K562 (cell line): ENCODE results near the gene ZDHHC5. TPM values are rescaled to one million over a fixed set of nuclear protein-coding genes. Genes with fewer than 3 reads are reported as not detected.

ENCODE experiments used
- DMBX1 ChIP-seq: fragments of 250-450 bp; sonication (Bioruptor Pico); IDR thresholded peaks from 2 replicates; pipeline ENCODE4 v1.8.0; 2022; ENCODE audit warnings: inconsistent platforms, mild to moderate bottlenecking, moderate library complexity, borderline replicate concordance
- ETV5 ChIP-seq: sonication (generic); formaldehyde crosslinking; IDR thresholded peaks from 2 replicates; pipeline ENCODE4 v1.4.0; 2020; ENCODE audit warnings: low read depth, mild to moderate bottlenecking, missing genetic modification reagents
- HSF4 ChIP-seq: fragments of 250-450 bp; sonication (Bioruptor Pico); IDR thresholded peaks from 2 replicates; pipeline ENCODE4 v2.1.2; 2022; ENCODE audit warnings: mild to moderate bottlenecking, moderate library complexity, borderline replicate concordance
- NCOA4 ChIP-seq: fragments of 450-650 bp; IDR thresholded peaks from 2 replicates; pipeline ENCODE4 v1.6.1; 2018; ENCODE audit warnings: mild to moderate bottlenecking; ENCODE audit not compliant: partially characterized antibody
- NEUROD1 ChIP-seq: fragments of 150-350 bp; IDR thresholded peaks from 2 replicates; pipeline ENCODE4 v1.6.1; 2014; ENCODE audit warnings: borderline replicate concordance, low read length, low read depth; ENCODE audit not compliant: partially characterized antibody
- NR2F6 ChIP-seq: fragments of 450-650 bp; formaldehyde crosslinking; IDR thresholded peaks from 2 replicates; pipeline ENCODE4 v1.4.0; 2020; ENCODE audit warnings: mild to moderate bottlenecking
- POLR2B ChIP-seq: fragments of 450-650 bp; IDR thresholded peaks from 2 replicates; pipeline ENCODE4 v1.6.1; 2018; ENCODE audit warnings: low read depth; ENCODE audit not compliant: partially characterized antibody
- RB1 ChIP-seq: fragments of 450-650 bp; IDR thresholded peaks from 2 replicates; pipeline ENCODE4 v1.6.1; 2017; ENCODE audit warnings: low read depth, mild to moderate bottlenecking
- SIRT6 ChIP-seq: IDR thresholded peaks from one replicate; pipeline ENCODE4 v1.6.1; 2012; ENCODE audit warnings: low read depth, mild to moderate bottlenecking, control low read depth, inconsistent platforms, low read length, moderate library complexity
- TAL1 ChIP-seq: fragments of 450-650 bp; IDR thresholded peaks from 2 replicates; pipeline ENCODE4 v1.6.1; 2016; ENCODE audit warnings: mild to moderate bottlenecking
- TFAM ChIP-seq: fragments of 250-450 bp; sonication (Bioruptor Pico); conservative IDR thresholded peaks from 2 replicates; pipeline ENCODE4 v1.5.0; 2021; ENCODE audit warnings: mild to moderate bottlenecking, moderate library complexity
- ZBTB8A ChIP-seq: fragments of 450-650 bp; IDR thresholded peaks from 2 replicates; pipeline ENCODE4 v1.6.1; 2018; ENCODE audit warnings: mild to moderate bottlenecking, moderate library complexity; ENCODE audit not compliant: partially characterized antibody
- ZFP30 ChIP-seq: fragments of 250-450 bp; sonication (Bioruptor Pico); IDR thresholded peaks from 2 replicates; pipeline ENCODE4 v1.8.0; 2022; ENCODE audit warnings: moderate library complexity, mild to moderate bottlenecking, inconsistent platforms, borderline replicate concordance
- ZNF217 ChIP-seq: sonication (generic); formaldehyde crosslinking; IDR thresholded peaks from 2 replicates; pipeline ENCODE4 v1.8.0; 2022; ENCODE audit warnings: mild to moderate bottlenecking, missing genetic modification reagents
- polyA plus RNA-seq, 8 experiments: library from polyadenylated mRNA; depleted of rRNA in 4 of 8; stranded (reverse) in 5 of 8; unstranded in 3 of 8; fragments of >200 nt; fragmentation: Nextera tagmentation in 2 of 8; fragmentation: Illumina TruSeq in 1 of 8; extraction: Ambion mirVana in 2 of 8; extraction: Trizol in 1 of 8; gene quantifications; 2 replicates each; pipeline versions ENCODE4 v1.2.1 to v1.2.3, GENCODE V29; 2011 to 2014; ENCODE audit warnings: inconsistent platforms in 1 of 8, missing spikeins in 1 of 8
- total RNA-seq, 7 experiments: library from RNA; depleted of rRNA in 6 of 7; stranded (reverse); fragments of >200 nt in 6 of 7; fragmentation: Illumina TruSeq in 2 of 7; extraction: Trizol in 2 of 7; gene quantifications; 2 replicates each; pipeline versions ENCODE4 v1.2.1 to v1.2.3, GENCODE V29; 2011 to 2021; ENCODE audit warnings: low replicate concordance in 1 of 7
- TF ChIP-seq, protein P1 (sequence below): fragments of 450-650 bp; IDR thresholded peaks from 2 replicates; pipeline ENCODE4 v1.6.1; 2016; ENCODE audit warnings: borderline replicate concordance
- TF ChIP-seq, protein P2 (sequence below): fragments of 450-650 bp; IDR thresholded peaks from 2 replicates; pipeline ENCODE4 v1.6.1; 2017; ENCODE audit warnings: mild to moderate bottlenecking, moderate library complexity
- TF ChIP-seq, protein P3 (sequence below): sonication (generic); formaldehyde crosslinking; IDR thresholded peaks from 2 replicates; pipeline ENCODE4 v1.8.0; 2022; ENCODE audit warnings: missing genetic modification reagents, mild to moderate bottlenecking, borderline replicate concordance
- TF ChIP-seq, protein P4 (sequence below): sonication (generic); formaldehyde crosslinking; IDR thresholded peaks from 2 replicates; pipeline ENCODE4 v1.8.1; 2023; ENCODE audit warnings: mild to moderate bottlenecking, missing genetic modification reagents, moderate library complexity
- TF ChIP-seq, protein P5 (sequence below): fragments of 250-450 bp; sonication (Bioruptor Pico); IDR thresholded peaks from 2 replicates; pipeline ENCODE4 v1.5.0; 2022; ENCODE audit warnings: mild to moderate bottlenecking

The ZDHHC5 gene
- total and polyA plus RNA-seq, 9 of the 15 experiments (the other 6 are each of a cell fraction or from before 2014, with no cell fraction given): 3.8 to 64.2 (median 35.9) TPM

DNA sequence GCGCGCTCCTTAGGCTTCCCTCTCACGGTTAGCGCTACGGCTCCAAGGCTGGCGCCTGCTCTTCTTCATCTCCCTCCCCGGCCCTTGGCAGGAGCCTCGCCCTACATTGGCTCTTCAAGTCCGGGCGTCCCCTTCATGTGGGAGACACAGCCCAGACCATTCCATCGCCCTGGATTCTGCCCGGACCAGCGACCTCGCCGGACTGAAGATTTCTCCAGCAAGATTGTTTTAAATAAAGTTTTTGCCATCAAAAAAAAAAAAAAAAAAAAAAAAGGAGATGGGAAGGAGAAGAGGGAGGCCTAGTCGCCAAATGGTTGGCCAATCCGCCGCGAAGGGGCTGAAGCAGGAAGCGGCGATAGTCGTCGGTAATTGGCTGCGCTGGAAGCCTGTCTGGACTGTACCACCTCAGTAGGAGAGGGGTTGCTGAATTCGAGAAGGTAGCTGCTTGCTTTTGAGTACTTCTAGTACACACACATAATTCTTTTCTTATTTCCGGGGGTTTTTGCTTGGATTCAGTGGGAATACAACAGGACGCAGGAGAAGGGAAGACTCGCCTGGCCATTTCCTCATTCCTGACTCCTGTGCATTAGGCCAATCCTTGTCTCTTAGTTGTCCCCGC is 688 bp upstream of the ZDHHC5 start (continued):
- TF ChIP-seq RB1 (peak; percentile 52; the same call in 1 of the 2 replicates), HSF4 (no peak), ZFP30 (CRISPR knock-in tag) (no peak), TFAM (CRISPR knock-in tag) (no peak), ZNF217 (CRISPR knock-in tag) (no peak), ETV5 (0 out of 2 replicates have a peak, but pooled peaks have one; percentile 7), ZBTB8A (no peak), POLR2B (no peak), SIRT6 (no peak), NEUROD1 (peak; percentile 83), DMBX1 (CRISPR knock-in tag) (0 out of 2 replicates have a peak, but pooled peaks have one; percentile 14), NCOA4 (no peak), NR2F6 (CRISPR knock-in tag) (no peak), TAL1 (no peak)
- TF ChIP-seq, protein P1, sequence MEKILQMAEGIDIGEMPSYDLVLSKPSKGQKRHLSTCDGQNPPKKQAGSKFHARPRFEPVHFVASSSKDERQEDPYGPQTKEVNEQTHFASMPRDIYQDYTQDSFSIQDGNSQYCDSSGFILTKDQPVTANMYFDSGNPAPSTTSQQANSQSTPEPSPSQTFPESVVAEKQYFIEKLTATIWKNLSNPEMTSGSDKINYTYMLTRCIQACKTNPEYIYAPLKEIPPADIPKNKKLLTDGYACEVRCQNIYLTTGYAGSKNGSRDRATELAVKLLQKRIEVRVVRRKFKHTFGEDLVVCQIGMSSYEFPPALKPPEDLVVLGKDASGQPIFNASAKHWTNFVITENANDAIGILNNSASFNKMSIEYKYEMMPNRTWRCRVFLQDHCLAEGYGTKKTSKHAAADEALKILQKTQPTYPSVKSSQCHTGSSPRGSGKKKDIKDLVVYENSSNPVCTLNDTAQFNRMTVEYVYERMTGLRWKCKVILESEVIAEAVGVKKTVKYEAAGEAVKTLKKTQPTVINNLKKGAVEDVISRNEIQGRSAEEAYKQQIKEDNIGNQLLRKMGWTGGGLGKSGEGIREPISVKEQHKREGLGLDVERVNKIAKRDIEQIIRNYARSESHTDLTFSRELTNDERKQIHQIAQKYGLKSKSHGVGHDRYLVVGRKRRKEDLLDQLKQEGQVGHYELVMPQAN: 0 out of 2 replicates have a peak, but pooled peaks have one; percentile 8
- TF ChIP-seq, protein P2, sequence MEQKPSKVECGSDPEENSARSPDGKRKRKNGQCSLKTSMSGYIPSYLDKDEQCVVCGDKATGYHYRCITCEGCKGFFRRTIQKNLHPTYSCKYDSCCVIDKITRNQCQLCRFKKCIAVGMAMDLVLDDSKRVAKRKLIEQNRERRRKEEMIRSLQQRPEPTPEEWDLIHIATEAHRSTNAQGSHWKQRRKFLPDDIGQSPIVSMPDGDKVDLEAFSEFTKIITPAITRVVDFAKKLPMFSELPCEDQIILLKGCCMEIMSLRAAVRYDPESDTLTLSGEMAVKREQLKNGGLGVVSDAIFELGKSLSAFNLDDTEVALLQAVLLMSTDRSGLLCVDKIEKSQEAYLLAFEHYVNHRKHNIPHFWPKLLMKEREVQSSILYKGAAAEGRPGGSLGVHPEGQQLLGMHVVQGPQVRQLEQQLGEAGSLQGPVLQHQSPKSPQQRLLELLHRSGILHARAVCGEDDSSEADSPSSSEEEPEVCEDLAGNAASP: no peak
- TF ChIP-seq, protein P3, sequence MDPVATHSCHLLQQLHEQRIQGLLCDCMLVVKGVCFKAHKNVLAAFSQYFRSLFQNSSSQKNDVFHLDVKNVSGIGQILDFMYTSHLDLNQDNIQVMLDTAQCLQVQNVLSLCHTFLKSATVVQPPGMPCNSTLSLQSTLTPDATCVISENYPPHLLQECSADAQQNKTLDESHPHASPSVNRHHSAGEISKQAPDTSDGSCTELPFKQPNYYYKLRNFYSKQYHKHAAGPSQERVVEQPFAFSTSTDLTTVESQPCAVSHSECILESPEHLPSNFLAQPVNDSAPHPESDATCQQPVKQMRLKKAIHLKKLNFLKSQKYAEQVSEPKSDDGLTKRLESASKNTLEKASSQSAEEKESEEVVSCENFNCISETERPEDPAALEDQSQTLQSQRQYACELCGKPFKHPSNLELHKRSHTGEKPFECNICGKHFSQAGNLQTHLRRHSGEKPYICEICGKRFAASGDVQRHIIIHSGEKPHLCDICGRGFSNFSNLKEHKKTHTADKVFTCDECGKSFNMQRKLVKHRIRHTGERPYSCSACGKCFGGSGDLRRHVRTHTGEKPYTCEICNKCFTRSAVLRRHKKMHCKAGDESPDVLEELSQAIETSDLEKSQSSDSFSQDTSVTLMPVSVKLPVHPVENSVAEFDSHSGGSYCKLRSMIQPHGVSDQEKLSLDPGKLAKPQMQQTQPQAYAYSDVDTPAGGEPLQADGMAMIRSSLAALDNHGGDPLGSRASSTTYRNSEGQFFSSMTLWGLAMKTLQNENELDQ (CRISPR knock-in tag): no peak
- TF ChIP-seq, protein P4, sequence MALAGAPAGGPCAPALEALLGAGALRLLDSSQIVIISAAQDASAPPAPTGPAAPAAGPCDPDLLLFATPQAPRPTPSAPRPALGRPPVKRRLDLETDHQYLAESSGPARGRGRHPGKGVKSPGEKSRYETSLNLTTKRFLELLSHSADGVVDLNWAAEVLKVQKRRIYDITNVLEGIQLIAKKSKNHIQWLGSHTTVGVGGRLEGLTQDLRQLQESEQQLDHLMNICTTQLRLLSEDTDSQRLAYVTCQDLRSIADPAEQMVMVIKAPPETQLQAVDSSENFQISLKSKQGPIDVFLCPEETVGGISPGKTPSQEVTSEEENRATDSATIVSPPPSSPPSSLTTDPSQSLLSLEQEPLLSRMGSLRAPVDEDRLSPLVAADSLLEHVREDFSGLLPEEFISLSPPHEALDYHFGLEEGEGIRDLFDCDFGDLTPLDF (CRISPR knock-in tag): no peak
- TF ChIP-seq, protein P5, sequence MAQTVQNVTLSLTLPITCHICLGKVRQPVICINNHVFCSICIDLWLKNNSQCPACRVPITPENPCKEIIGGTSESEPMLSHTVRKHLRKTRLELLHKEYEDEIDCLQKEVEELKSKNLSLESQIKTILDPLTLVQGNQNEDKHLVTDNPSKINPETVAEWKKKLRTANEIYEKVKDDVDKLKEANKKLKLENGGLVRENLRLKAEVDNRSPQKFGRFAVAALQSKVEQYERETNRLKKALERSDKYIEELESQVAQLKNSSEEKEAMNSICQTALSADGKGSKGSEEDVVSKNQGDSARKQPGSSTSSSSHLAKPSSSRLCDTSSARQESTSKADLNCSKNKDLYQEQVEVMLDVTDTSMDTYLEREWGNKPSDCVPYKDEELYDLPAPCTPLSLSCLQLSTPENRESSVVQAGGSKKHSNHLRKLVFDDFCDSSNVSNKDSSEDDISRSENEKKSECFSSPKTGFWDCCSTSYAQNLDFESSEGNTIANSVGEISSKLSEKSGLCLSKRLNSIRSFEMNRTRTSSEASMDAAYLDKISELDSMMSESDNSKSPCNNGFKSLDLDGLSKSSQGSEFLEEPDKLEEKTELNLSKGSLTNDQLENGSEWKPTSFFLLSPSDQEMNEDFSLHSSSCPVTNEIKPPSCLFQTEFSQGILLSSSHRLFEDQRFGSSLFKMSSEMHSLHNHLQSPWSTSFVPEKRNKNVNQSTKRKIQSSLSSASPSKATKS (CRISPR knock-in tag): no peak
